HepG2 (cell line): Measurements from ENCODE around the gene HSD11B2. TPM values are rescaled to one million over a fixed set of nuclear protein-coding genes. Genes with fewer than 3 reads are reported as not detected.

ENCODE experiments used
- GLMP ChIP-seq: sonication (generic); formaldehyde crosslinking; IDR thresholded peaks from 2 replicates; pipeline ENCODE4 v1.9.0; 2021; ENCODE audit warnings: missing genetic modification reagents, mild to moderate bottlenecking, borderline replicate concordance
- HOXA5 ChIP-seq: sonication (generic); formaldehyde crosslinking; IDR thresholded peaks from 2 replicates; pipeline ENCODE4 v1.4.0; 2020; ENCODE audit warnings: missing genetic modification reagents
- KAT2B ChIP-seq: fragments of 150-350 bp; IDR thresholded peaks from 2 replicates; pipeline ENCODE4 v1.6.1; 2014; ENCODE audit warnings: low read depth, low read length, borderline replicate concordance
- LBX2 ChIP-seq: sonication (generic); formaldehyde crosslinking; IDR thresholded peaks from 2 replicates; pipeline ENCODE4 v1.5.0; 2020; ENCODE audit warnings: missing genetic modification reagents, mild to moderate bottlenecking, borderline replicate concordance
- NR2F1 ChIP-seq, 2 experiments: fragments of 450-650 bp in 1 of 2; formaldehyde crosslinking in 1 of 2; IDR thresholded peaks; 2 replicates each; pipeline versions ENCODE4 v1.5.0 to v1.6.1; 2016 to 2020; ENCODE audit warnings: mild to moderate bottlenecking in 1 of 2, missing compliant biosample characterization in 1 of 2, missing genetic modification reagents in 1 of 2, moderate library complexity in 1 of 2
- NR2F2 ChIP-seq: IDR thresholded peaks from 2 replicates; pipeline ENCODE4 v1.6.1; 2012; ENCODE audit warnings: low read depth, inconsistent platforms, borderline replicate concordance
- PRMT3 ChIP-seq: sonication (generic); formaldehyde crosslinking; IDR thresholded peaks from 2 replicates; pipeline ENCODE4 v1.8.1; 2022; ENCODE audit warnings: low read depth, mild to moderate bottlenecking, moderate library complexity, missing genetic modification reagents, borderline replicate concordance
- RARA ChIP-seq: IDR thresholded peaks from 2 replicates; pipeline ENCODE4 v1.6.1; 2016; ENCODE audit warnings: missing genetic modification reagents, missing compliant biosample characterization
- RARG ChIP-seq: sonication (generic); formaldehyde crosslinking; IDR thresholded peaks from 2 replicates; pipeline ENCODE4 v1.4.0; 2020; ENCODE audit warnings: low read depth, mild to moderate bottlenecking, missing genetic modification reagents
- THAP9 ChIP-seq: sonication (generic); formaldehyde crosslinking; IDR thresholded peaks from 2 replicates; pipeline ENCODE4; 2020; ENCODE audit warnings: missing genetic modification reagents, mild to moderate bottlenecking, borderline replicate concordance
- ZKSCAN1 ChIP-seq: fragments of 150-350 bp; IDR thresholded peaks from 2 replicates; pipeline ENCODE4 v1.6.1; 2014; ENCODE audit warnings: low read length
- ZKSCAN5 ChIP-seq: sonication (generic); formaldehyde crosslinking; IDR thresholded peaks from 2 replicates; pipeline ENCODE4 v1.5.1; 2020; ENCODE audit warnings: mild to moderate bottlenecking, missing genetic modification reagents
- ZMAT3 ChIP-seq: sonication (generic); formaldehyde crosslinking; conservative IDR thresholded peaks from 2 replicates; pipeline ENCODE4 v1.7.0; 2021; ENCODE audit warnings: missing genetic modification reagents
- ZNF136 ChIP-seq: sonication (generic); formaldehyde crosslinking; IDR thresholded peaks from 2 replicates; pipeline ENCODE4 v1.8.1; 2022; ENCODE audit warnings: low read depth, mild to moderate bottlenecking, moderate library complexity, missing genetic modification reagents
- ZNF232 ChIP-seq: sonication (generic); formaldehyde crosslinking; IDR thresholded peaks from 2 replicates; pipeline ENCODE4 v1.4.0; 2020; ENCODE audit warnings: missing genetic modification reagents, borderline replicate concordance
- ZNF274 ChIP-seq: sonication (generic); formaldehyde crosslinking; IDR thresholded peaks from 2 replicates; pipeline ENCODE4 v1.5.1; 2020; ENCODE audit warnings: mild to moderate bottlenecking, missing genetic modification reagents
- ZNF280B ChIP-seq: sonication (generic); formaldehyde crosslinking; IDR thresholded peaks from 2 replicates; pipeline ENCODE4 v1.5.0; 2020; ENCODE audit warnings: missing genetic modification reagents, mild to moderate bottlenecking, borderline replicate concordance
- ZNF580 ChIP-seq: IDR thresholded peaks from 2 replicates; pipeline ENCODE4 v1.6.1; 2016; ENCODE audit warnings: low read depth, borderline replicate concordance
- ZNF772 ChIP-seq: sonication (generic); formaldehyde crosslinking; IDR thresholded peaks from 2 replicates; pipeline ENCODE4 v1.5.0; 2020; ENCODE audit warnings: mild to moderate bottlenecking, missing genetic modification reagents
- ZXDC ChIP-seq: sonication (generic); formaldehyde crosslinking; IDR thresholded peaks from 2 replicates; pipeline ENCODE4 v1.5.0; 2020; ENCODE audit warnings: mild to moderate bottlenecking, missing genetic modification reagents
- polyA plus RNA-seq, 8 experiments: library from polyadenylated mRNA; depleted of rRNA in 3 of 8; stranded (reverse) in 7 of 8; unstranded in 1 of 8; fragments of >200 nt; fragmentation: Illumina TruSeq in 4 of 8; extraction: Trizol in 4 of 8; gene quantifications; 2 replicates each; pipeline versions ENCODE4 v1.2.1 to v1.2.3, GENCODE V29; 2011 to 2016; ENCODE audit warnings: low read depth in 4 of 8, missing spikeins in 1 of 8, mixed read lengths in 1 of 8; ENCODE audit not compliant: insufficient read depth in 1 of 8
- total RNA-seq, 5 experiments: library from RNA; depleted of rRNA; stranded (reverse); fragments of >200 nt; fragmentation: Illumina TruSeq; extraction: Trizol; gene quantifications; 2 replicates each; pipeline ENCODE4 v1.2.3, GENCODE V29; 2016; ENCODE audit warnings: low read depth in 1 of 5

The HSD11B2 gene
- total and polyA plus RNA-seq, 2 of the 13 experiments (the other 11 are each of a cell fraction or from before 2014, with no cell fraction given): 8.9 to 13.6 TPM

GRCh38 chr16:67429053-67429798, 1.7 kb upstream of the HSD11B2 start (continued):
- TF ChIP-seq THAP9 (CRISPR knock-in tag): no peak; the same call in 1 of the 2 replicates
- no peak for TF ChIP-seq ZKSCAN5 (CRISPR knock-in tag)
- no peak for TF ChIP-seq RARG (CRISPR knock-in tag)
- peak; percentile 73; the same call in 1 of the 2 replicates for TF ChIP-seq ZNF580 (CRISPR knock-in tag)
- TF ChIP-seq LBX2 (CRISPR knock-in tag): no peak
- no peak; the same call in 1 of the 2 replicates for TF ChIP-seq ZNF274 (CRISPR knock-in tag)
- TF ChIP-seq ZNF772 (CRISPR knock-in tag): no peak
- TF ChIP-seq KAT2B: no peak
- no peak for TF ChIP-seq HOXA5
- 0 out of 2 replicates have a peak, but pooled peaks have one; percentile 15 for TF ChIP-seq ZMAT3
- peak; percentile 71; the same call in 1 of the 2 replicates for TF ChIP-seq NR2F2
- TF ChIP-seq ZNF136 (CRISPR knock-in tag): no peak
- TF ChIP-seq ZXDC: no peak
- TF ChIP-seq PRMT3 (CRISPR knock-in tag): no peak
- TF ChIP-seq ZNF232 (CRISPR knock-in tag): no peak
- TF ChIP-seq RARA (CRISPR knock-in tag): peak; percentile 62; the same call in 1 of the 2 replicates
- TF ChIP-seq GLMP (CRISPR knock-in tag): no peak
- TF ChIP-seq ZKSCAN1: no peak
- TF ChIP-seq ZNF280B (CRISPR knock-in tag): no peak
- TF ChIP-seq NR2F1 (CRISPR knock-in tag; IDR thresholded peaks at IDR 0.05): peak in 1 of 2 experiments; percentile 82; a peak in 1 of 4 replicates
